Measurements from ENCODE around the gene ZNF628.
A peak's percentile ranks its signal among the peaks of the same experiment; 100 is the strongest.

Gene ZNF628

DNA sequence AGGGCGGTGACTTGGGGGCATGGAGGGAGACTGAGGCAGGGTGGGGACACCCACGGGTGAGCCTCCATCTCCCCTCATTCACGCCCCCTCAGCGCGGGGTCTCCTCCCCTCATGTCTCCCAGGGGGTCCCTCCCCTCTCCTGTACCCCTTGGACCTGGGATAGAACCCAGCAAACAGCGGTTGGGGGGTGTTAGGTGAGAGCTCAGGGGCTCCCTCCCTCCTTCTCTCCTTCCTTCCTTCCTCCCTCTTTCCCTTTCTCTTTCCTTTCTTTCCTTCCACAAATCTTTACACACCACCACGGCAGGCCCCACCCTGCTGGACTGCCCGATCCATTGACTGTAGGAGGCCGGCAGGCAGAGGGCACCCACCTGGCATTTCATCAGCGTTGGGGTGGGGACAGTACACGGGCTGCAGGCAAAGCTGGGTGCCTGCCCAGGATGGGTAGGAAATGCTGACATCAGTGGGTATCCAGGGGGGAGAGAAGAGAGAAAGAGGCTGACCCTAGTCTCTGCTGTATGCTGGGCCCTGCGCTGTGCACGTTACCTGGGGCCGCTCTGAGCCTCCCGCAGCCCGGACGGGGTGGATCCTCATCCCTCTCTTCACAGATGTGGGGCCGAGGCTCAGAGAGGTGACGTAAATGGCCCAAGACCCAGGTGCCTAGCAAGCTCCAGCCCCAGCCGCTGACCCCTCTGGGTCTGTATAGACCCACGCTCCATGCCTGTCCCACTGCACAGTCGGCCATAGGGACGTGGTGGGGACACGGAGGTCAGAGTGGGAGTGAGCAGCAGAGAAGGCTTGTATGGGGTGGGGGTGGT, 15.3 kb downstream of the ZNF628 start (continued):
- TF ChIP-seq, protein P1, sequence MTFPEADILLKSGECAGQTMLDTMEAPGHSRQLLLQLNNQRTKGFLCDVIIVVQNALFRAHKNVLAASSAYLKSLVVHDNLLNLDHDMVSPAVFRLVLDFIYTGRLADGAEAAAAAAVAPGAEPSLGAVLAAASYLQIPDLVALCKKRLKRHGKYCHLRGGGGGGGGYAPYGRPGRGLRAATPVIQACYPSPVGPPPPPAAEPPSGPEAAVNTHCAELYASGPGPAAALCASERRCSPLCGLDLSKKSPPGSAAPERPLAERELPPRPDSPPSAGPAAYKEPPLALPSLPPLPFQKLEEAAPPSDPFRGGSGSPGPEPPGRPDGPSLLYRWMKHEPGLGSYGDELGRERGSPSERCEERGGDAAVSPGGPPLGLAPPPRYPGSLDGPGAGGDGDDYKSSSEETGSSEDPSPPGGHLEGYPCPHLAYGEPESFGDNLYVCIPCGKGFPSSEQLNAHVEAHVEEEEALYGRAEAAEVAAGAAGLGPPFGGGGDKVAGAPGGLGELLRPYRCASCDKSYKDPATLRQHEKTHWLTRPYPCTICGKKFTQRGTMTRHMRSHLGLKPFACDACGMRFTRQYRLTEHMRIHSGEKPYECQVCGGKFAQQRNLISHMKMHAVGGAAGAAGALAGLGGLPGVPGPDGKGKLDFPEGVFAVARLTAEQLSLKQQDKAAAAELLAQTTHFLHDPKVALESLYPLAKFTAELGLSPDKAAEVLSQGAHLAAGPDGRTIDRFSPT (tag by site-specific recombination; IDR thresholded peaks at IDR 0.05): no peak
- TF ChIP-seq, protein P2, sequence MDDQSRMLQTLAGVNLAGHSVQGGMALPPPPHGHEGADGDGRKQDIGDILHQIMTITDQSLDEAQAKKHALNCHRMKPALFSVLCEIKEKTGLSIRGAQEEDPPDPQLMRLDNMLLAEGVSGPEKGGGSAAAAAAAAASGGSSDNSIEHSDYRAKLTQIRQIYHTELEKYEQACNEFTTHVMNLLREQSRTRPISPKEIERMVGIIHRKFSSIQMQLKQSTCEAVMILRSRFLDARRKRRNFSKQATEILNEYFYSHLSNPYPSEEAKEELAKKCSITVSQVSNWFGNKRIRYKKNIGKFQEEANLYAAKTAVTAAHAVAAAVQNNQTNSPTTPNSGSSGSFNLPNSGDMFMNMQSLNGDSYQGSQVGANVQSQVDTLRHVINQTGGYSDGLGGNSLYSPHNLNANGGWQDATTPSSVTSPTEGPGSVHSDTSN (CRISPR knock-in tag; IDR thresholded peaks at IDR 0.05): no peak
- TF ChIP-seq ZNF426 (tag by site-specific recombination; IDR thresholded peaks at IDR 0.05): no peak
- TF ChIP-seq ZNF148 (tag by site-specific recombination; IDR thresholded peaks at IDR 0.05; ENCODE audit: borderline replicate concordance): no peak

- H3K36me3 ChIP-seq (ENCODE audit: control insufficient read depth in 2 of 2, insufficient read depth in 1 of 2, low read length in 2 of 2): no peaks in the 10 kb centered on the region
- TF ChIP-seq ZNF426 (tag by site-specific recombination; IDR thresholded peaks at IDR 0.05): no peak
- TF ChIP-seq, protein P3, sequence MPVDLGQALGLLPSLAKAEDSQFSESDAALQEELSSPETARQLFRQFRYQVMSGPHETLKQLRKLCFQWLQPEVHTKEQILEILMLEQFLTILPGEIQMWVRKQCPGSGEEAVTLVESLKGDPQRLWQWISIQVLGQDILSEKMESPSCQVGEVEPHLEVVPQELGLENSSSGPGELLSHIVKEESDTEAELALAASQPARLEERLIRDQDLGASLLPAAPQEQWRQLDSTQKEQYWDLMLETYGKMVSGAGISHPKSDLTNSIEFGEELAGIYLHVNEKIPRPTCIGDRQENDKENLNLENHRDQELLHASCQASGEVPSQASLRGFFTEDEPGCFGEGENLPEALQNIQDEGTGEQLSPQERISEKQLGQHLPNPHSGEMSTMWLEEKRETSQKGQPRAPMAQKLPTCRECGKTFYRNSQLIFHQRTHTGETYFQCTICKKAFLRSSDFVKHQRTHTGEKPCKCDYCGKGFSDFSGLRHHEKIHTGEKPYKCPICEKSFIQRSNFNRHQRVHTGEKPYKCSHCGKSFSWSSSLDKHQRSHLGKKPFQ (tag by site-specific recombination; IDR thresholded peaks at IDR 0.05): no peak
- TF ChIP-seq, protein P4, sequence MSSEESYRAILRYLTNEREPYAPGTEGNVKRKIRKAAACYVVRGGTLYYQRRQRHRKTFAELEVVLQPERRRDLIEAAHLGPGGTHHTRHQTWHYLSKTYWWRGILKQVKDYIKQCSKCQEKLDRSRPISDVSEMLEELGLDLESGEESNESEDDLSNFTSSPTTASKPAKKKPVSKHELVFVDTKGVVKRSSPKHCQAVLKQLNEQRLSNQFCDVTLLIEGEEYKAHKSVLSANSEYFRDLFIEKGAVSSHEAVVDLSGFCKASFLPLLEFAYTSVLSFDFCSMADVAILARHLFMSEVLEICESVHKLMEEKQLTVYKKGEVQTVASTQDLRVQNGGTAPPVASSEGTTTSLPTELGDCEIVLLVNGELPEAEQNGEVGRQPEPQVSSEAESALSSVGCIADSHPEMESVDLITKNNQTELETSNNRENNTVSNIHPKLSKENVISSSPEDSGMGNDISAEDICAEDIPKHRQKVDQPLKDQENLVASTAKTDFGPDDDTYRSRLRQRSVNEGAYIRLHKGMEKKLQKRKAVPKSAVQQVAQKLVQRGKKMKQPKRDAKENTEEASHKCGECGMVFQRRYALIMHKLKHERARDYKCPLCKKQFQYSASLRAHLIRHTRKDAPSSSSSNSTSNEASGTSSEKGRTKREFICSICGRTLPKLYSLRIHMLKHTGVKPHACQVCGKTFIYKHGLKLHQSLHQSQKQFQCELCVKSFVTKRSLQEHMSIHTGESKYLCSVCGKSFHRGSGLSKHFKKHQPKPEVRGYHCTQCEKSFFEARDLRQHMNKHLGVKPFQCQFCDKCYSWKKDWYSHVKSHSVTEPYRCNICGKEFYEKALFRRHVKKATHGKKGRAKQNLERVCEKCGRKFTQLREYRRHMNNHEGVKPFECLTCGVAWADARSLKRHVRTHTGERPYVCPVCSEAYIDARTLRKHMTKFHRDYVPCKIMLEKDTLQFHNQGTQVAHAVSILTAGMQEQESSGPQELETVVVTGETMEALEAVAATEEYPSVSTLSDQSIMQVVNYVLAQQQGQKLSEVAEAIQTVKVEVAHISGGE (tag by site-specific recombination; conservative IDR thresholded peaks at IDR 0.05; ENCODE audit: low read depth): no peak
- TF ChIP-seq, protein P2 (CRISPR knock-in tag; IDR thresholded peaks at IDR 0.05): no peak
- TF ChIP-seq SCRT1 (tag by site-specific recombination; IDR thresholded peaks at IDR 0.05; ENCODE audit: borderline replicate concordance): peak; percentile 82
- TF ChIP-seq ZBTB26 (tag by site-specific recombination; optimal IDR thresholded peaks at IDR 0.05): no peak
- TF ChIP-seq ZNF121 (tag by site-specific recombination; IDR thresholded peaks at IDR 0.05): 0 out of 2 replicates have a peak, but pooled peaks have one; percentile 50
- peak; percentile 84 for TF ChIP-seq SCRT2 (tag by site-specific recombination; IDR thresholded peaks at IDR 0.05)
- no peak for TF ChIP-seq ZNF660 (tag by site-specific recombination; IDR thresholded peaks at IDR 0.05)
- POLR2A ChIA-PET: interaction anchor here (0.6 kb wide), 2 partner anchors 19 to 132 kb away, joined by 3 to 8 read pairs; partner anchors contain the start of gene ZNF784
- H3K27ac ChIP-seq (ENCODE audit: extremely low read depth, low read depth, low read length): no peak overlapping the region
- H3K9me3 ChIP-seq (ENCODE audit: control insufficient read depth, insufficient read depth, low read depth, low read length): no peaks in the 10 kb centered on the region
- no peak overlapping the region for H3K4me3 ChIP-seq (ENCODE audit: low read depth, low read length)
- CTCF ChIA-PET: interaction anchor here (0.6 to 4.4 kb wide), 5 partner anchors 10 to 114 kb away, joined by 3 to 28 read pairs (median 8); partner anchors contain the start of gene ZNF865
- peaks cover under 1% of the 10 kb centered on the region for H3K4me1 ChIP-seq (ENCODE audit: control insufficient read depth, insufficient read depth, low read length)
Observed at GRCh38 chr19:55492362-55492944, 16.0 kb downstream of the ZNF628 start.

Measured in HEK293 (cell line).